Measurements from ENCODE around the gene FPR3. TPM values are rescaled to one million over a fixed set of nuclear protein-coding genes. Genes with fewer than 3 reads are reported as not detected.

Gene FPR3
- total RNA-seq, 1 experiment from 2014 or later = not detected

GRCh38 chr19:51811344-51811743, 16.4 kb downstream of the FPR3 start:
- Histone ChIP-seq H3K9me3 (ENCODE audit: control insufficient read depth, low read depth, low read length) (peaks cover 7% of the 10 kb centered on the region), H3K18ac (ENCODE audit: insufficient read length, low read depth, low read length) (no peak overlapping the region), H2BK12ac (ENCODE audit: insufficient read length, low read depth, low read length) (no peak overlapping the region), H3K56ac (ENCODE audit: insufficient read length, low read depth, low read length) (no peak overlapping the region), H3K23me2 (ENCODE audit: insufficient read length, low read depth, low read length, poor library complexity, severe bottlenecking) (no peaks in the 10 kb centered on the region), H4K8ac (replicated peaks; ENCODE audit: insufficient read length, low read depth, low read length) (no peak overlapping the region), H3K4me1 (ENCODE audit: insufficient read depth, low read length) (no peaks in the 10 kb centered on the region), H3K4me2 (ENCODE audit: insufficient read depth, insufficient read length, low read length) (no peak overlapping the region), H3K14ac (ENCODE audit: insufficient read depth, low read length) (no peak overlapping the region), H4K91ac (ENCODE audit: insufficient read length, low read depth, low read length) (no peak overlapping the region), H3K9ac (ENCODE audit: extremely low read depth, insufficient read length, low read length) (no peak overlapping the region), H2AK5ac (ENCODE audit: insufficient read length, low read length) (no peak overlapping the region), H2BK20ac (ENCODE audit: low read depth, low read length, poor library complexity, severe bottlenecking) (no peak overlapping the region), H2AFZ (ENCODE audit: low read length) (no peak overlapping the region), H2BK5ac (ENCODE audit: insufficient read length, low read length) (no peak overlapping the region), H4K20me1 (ENCODE audit: control insufficient read depth, insufficient read depth, insufficient read length) (no peaks in the 10 kb centered on the region), H3K23ac (ENCODE audit: insufficient read length, low read depth, low read length) (no peak overlapping the region), H3K4ac (ENCODE audit: low read depth, low read length) (no peak overlapping the region), H3K27me3 (ENCODE audit: insufficient read depth, low read length) (no peaks in the 10 kb centered on the region), H2BK15ac (ENCODE audit: low read depth, low read length) (no peak overlapping the region), H4K5ac (ENCODE audit: insufficient read length, low read depth, low read length) (no peak overlapping the region), H3K27ac (ENCODE audit: insufficient read length, low read depth, low read length) (no peak overlapping the region), H2BK120ac (ENCODE audit: low read depth, low read length, poor library complexity, severe bottlenecking) (no peak overlapping the region), H3K79me1 (ENCODE audit: insufficient read depth, low read depth, low read length, poor library complexity, severe bottlenecking) (no peaks in the 10 kb centered on the region), H3T11ph (ENCODE audit: low read length) (no peak overlapping the region), H3K79me2 (ENCODE audit: insufficient read depth, low read length) (no peaks in the 10 kb centered on the region)
- Mint-ChIP-seq H3K4me3 (no peak overlapping the region), H3K4me1 (peaks cover 0 to 18% of the 10 kb centered on the region in 2 experiments; a peak in 2 of 4 replicates), H3K27me3 (ENCODE audit: low read depth) (no peaks in the 10 kb centered on the region), H3K36me3 (ENCODE audit: insufficient read depth in 1 of 3, low read depth in 3 of 3) (peaks cover 8 to 36% (median 13%) of the 10 kb centered on the region in 3 experiments; a peak in 6 of 7 replicates), H3K9me3 (peaks cover 92 to 94% of the 10 kb centered on the region in 2 experiments), H3K27ac (no peak overlapping the region)
- no CpG with 5 or more reads among the region's 11 CpGs for WGBS (ENCODE audit: extremely low coverage, insufficient read length, low lambda C conversion rate)
- no peak for TF ChIP-seq CTCF (conservative IDR thresholded peaks at IDR 0.05)
- no peak for DNase-seq

Data from H9 (cell line).